Measurements from ENCODE around the gene FA2H.

DNA sequence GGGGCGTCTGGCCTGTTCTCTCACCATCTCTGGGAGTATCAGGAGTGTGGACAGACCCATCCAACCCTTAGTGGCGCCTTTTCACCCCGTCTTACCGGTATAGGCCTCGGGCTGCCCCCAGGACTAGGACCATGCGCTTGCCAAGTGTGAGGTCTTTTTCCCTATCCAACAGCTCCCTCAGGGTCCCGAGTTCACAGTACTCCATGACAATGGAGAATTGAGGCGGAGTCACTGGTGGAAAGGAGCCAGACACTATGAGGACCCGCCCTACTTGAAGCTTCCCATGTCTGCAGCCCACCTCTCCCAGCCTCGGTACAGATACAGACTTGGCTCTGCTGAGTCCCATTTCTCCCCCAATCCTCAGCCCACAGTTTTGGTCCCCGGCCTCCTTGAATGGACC is 92.1 kb downstream of the FA2H start:
- TF ChIP-seq, protein P1, sequence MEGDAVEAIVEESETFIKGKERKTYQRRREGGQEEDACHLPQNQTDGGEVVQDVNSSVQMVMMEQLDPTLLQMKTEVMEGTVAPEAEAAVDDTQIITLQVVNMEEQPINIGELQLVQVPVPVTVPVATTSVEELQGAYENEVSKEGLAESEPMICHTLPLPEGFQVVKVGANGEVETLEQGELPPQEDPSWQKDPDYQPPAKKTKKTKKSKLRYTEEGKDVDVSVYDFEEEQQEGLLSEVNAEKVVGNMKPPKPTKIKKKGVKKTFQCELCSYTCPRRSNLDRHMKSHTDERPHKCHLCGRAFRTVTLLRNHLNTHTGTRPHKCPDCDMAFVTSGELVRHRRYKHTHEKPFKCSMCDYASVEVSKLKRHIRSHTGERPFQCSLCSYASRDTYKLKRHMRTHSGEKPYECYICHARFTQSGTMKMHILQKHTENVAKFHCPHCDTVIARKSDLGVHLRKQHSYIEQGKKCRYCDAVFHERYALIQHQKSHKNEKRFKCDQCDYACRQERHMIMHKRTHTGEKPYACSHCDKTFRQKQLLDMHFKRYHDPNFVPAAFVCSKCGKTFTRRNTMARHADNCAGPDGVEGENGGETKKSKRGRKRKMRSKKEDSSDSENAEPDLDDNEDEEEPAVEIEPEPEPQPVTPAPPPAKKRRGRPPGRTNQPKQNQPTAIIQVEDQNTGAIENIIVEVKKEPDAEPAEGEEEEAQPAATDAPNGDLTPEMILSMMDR (IDR thresholded peaks at IDR 0.05): no peak
- TF ChIP-seq POLR2A (IDR thresholded peaks at IDR 0.05) (no peak), POLR2AphosphoS5 (IDR thresholded peaks at IDR 0.05) (no peak)
